ENCODE data around the gene LTB4R2.

Gene LTB4R2

GRCh38 chr14:24291446-24292117, 18.4 kb upstream of the LTB4R2 start:
- no peak for TF ChIP-seq ZFX (IDR thresholded peaks at IDR 0.05; ENCODE audit: borderline replicate concordance)
- TF ChIP-seq CTCF (IDR thresholded peaks at IDR 0.05), result no peak
- no peak overlapping the region for H3K27ac ChIP-seq

GRCh38 chr14:24292118-24292807, 17.7 kb upstream of the LTB4R2 start:
- H3K27ac ChIP-seq, result no peak overlapping the region

GRCh38 chr14:24293525-24293924, 16.4 kb upstream of the LTB4R2 start:
- no peak for TF ChIP-seq ZFX (IDR thresholded peaks at IDR 0.05; ENCODE audit: borderline replicate concordance)
- TF ChIP-seq CTCF (IDR thresholded peaks at IDR 0.05), result no peak
- no peak overlapping the region for H3K27ac ChIP-seq

More at GRCh38 chr14:24292118-24292807, 17.7 kb upstream of the LTB4R2 start:
- TF ChIP-seq CTCF (IDR thresholded peaks at IDR 0.05) (no peak), ZFX (IDR thresholded peaks at IDR 0.05; ENCODE audit: borderline replicate concordance) (no peak)

GRCh38 chr14:24296341-24297157, 13.4 kb upstream of the LTB4R2 start:
- no peak for TF ChIP-seq ZFX (IDR thresholded peaks at IDR 0.05; ENCODE audit: borderline replicate concordance)
- peak; percentile 75 for TF ChIP-seq CTCF (IDR thresholded peaks at IDR 0.05)
- H3K27ac ChIP-seq, result no peak overlapping the region

GRCh38 chr14:24297190-24297964, 12.6 kb upstream of the LTB4R2 start:
- H3K27ac ChIP-seq, result peak overlapping the region; percentile 76; the same call in 1 of the 2 replicates
- TF ChIP-seq CTCF (IDR thresholded peaks at IDR 0.05) (peak; percentile 69), ZFX (IDR thresholded peaks at IDR 0.05; ENCODE audit: borderline replicate concordance) (no peak)

- TF ChIP-seq ZFX (IDR thresholded peaks at IDR 0.05; ENCODE audit: borderline replicate concordance), result no peak
- peak overlapping the region; percentile 76 for H3K27ac ChIP-seq
Measured at GRCh38 chr14:24298892-24299254, 11.1 kb upstream of the LTB4R2 start.

Measured in 22Rv1 (cell line).